CD4-positive, alpha-beta T cell treated with Interferon alpha-2 for 1 hour (primary cell): ENCODE results near the gene ZC2HC1B.
A peak's percentile ranks its signal among the peaks of the same experiment; 100 is the strongest.

ENCODE experiments used
- DNase-seq, 2 donors: peaks; one replicate each; pipeline ENCODE4 v3.0.0-alpha.2; 2020 to 2022

The ZC2HC1B gene

GRCh38 chr6:143936347-143936746 lies 72.1 kb downstream of the ZC2HC1B start:
- DNase-seq = no peak

GRCh38 chr6:143936778-143937667 lies 72.7 kb downstream of the ZC2HC1B start:
- no peak for DNase-seq

- DNase-seq = no peak
These were observed 73.3 kb downstream of the ZC2HC1B start for GRCh38 chr6:143937668-143937970.

GRCh38 chr6:143939364-143939763 lies 75.1 kb downstream of the ZC2HC1B start:
- no peak for DNase-seq

- DNase-seq = peak; percentile 50 to 73
These were observed 75.8 kb downstream of the ZC2HC1B start for GRCh38 chr6:143940011-143940597.

GRCh38 chr6:143941852-143942627 lies 77.8 kb downstream of the ZC2HC1B start:
- DNase-seq = peak; percentile 41 to 59

- no peak for DNase-seq
These were observed 83.9 kb downstream of the ZC2HC1B start for GRCh38 chr6:143948208-143948607.

GRCh38 chr6:143949535-143949934 lies 85.3 kb downstream of the ZC2HC1B start:
- no peak for DNase-seq

GRCh38 chr6:143949962-143950361 lies 85.7 kb downstream of the ZC2HC1B start:
- no peak for DNase-seq

GRCh38 chr6:143950875-143951274 lies 86.6 kb downstream of the ZC2HC1B start:
- DNase-seq = no peak

GRCh38 chr6:143952060-143952778 lies 87.9 kb downstream of the ZC2HC1B start:
- DNase-seq = no peak

GRCh38 chr6:143952947-143953701 lies 88.8 kb downstream of the ZC2HC1B start:
- no peak for DNase-seq

GRCh38 chr6:143953922-143954321 lies 89.6 kb downstream of the ZC2HC1B start:
- no peak for DNase-seq

GRCh38 chr6:143955971-143956370 lies 91.7 kb downstream of the ZC2HC1B start:
- DNase-seq = no peak

- DNase-seq = no peak
These were observed 93.5 kb downstream of the ZC2HC1B start for GRCh38 chr6:143957679-143958274.

GRCh38 chr6:143958839-143959399 lies 94.6 kb downstream of the ZC2HC1B start:
- DNase-seq = no peak

- DNase-seq = no peak
These were observed 95.7 kb downstream of the ZC2HC1B start for GRCh38 chr6:143959927-143960326.

- no peak for DNase-seq
These were observed 96.8 kb downstream of the ZC2HC1B start for GRCh38 chr6:143961066-143961465.

- DNase-seq = no peak
These were observed 97.9 kb downstream of the ZC2HC1B start for GRCh38 chr6:143961886-143962878.
